ENCODE data around the gene AGBL4.

Gene AGBL4

DNA sequence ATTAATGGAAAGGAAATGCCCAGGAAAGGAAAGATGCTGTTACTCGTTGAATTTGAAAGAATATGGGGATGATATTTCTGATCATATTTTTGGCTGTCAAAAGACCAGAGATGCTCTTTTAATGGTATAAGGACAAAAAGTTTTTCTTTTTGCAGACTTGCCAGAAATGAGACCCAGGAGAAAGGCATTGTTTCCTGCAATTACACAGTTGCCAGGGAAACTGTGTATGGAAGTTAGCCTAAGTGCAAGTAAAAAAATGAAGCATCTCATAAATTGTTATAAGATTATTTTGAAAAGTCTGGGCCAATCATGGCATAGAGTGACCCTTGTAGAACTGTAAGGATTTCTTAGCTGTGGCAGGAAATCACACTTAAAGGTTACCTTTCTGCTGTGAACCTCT is 1091.4 kb downstream of the AGBL4 start:
- Histone ChIP-seq H3K27me3 (ENCODE audit: control insufficient read depth in 1 of 2, insufficient read depth in 2 of 2, low read length in 2 of 2) (peaks cover 0 to 4% of the 10 kb centered on the region in 2 donors), H3K4me1 (ENCODE audit: control insufficient read depth in 1 of 2, insufficient read depth in 2 of 2, low read length in 2 of 2) (no peaks in the 10 kb centered on the region), H3K27ac (ENCODE audit: low read depth, low read length) (no peak overlapping the region), H3K9ac (ENCODE audit: low read depth in 1 of 2, low read length in 2 of 2) (no peak overlapping the region), H3K4me3 (ENCODE audit: low read depth in 1 of 2, low read length in 2 of 2) (no peak overlapping the region), H3K9me3 (ENCODE audit: control insufficient read depth in 1 of 2, low read length in 2 of 2) (no peaks in the 10 kb centered on the region), H3K36me3 (ENCODE audit: control insufficient read depth in 1 of 2, insufficient read depth in 2 of 2, low read length in 2 of 2) (no peaks in the 10 kb centered on the region)

DNA sequence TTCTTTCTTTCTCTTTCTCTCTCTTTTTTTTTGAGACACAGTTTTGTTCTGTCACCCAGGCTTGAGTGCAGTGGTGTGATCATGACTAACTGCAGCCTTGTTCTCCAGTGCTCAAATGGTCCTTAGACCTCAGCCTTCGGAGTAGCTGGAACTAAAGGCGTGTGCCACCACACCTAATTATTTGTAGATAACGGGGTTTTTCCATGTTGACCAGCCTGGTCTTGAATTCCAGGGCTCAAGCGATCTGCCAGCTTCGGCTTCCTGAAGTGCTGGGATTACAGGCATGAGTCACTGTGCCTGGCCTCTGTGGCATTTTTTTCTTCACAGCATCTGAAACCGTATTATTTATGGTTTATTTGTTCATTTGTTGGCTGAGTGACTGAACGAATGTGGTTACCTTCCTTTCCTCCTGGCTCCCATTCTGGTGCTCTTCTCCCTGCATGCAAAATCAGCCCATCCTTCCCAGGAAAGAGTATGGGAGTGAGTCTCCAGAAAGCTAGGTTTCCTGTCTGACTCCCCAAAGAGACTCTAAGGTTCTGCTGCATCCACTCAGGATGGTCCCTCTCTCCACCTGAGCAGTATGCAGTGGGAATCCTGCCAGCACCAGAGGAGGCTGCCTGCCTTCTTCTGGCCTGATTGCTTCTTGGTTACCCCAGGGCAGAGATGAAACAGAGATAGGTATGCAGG is 1092.1 kb downstream of the AGBL4 start:
- H3K27ac ChIP-seq (ENCODE audit: low read depth, low read length) = no peak overlapping the region

DNA sequence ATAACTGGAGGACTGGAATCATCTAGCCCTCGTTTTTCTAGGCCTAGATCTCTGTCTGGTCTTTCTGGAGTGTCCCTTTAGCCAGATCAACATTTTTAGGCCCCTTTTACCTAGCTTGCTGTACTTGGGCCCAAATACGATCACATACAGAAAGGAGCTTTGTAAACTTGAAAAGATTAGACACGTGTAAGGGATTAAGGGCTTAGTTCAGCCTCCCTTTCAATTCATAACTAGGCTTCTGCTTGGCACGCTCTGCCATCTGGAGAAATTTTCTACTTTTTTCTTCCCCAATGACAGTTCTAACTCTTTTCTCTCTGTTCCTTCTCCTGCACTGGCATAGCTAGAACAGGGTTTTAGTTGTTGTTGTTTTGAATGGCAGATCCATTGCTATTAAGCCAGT is 1093.7 kb downstream of the AGBL4 start:
- H3K4me3 ChIP-seq (ENCODE audit: low read depth in 1 of 2, low read length in 2 of 2) = no peak overlapping the region
- no peak overlapping the region for H3K27ac ChIP-seq (ENCODE audit: low read depth, low read length)

More for the DNA sequence above, 1092.1 kb downstream of the AGBL4 start:
- Histone ChIP-seq H3K36me3 (ENCODE audit: control insufficient read depth in 1 of 2, insufficient read depth in 2 of 2, low read length in 2 of 2) (no peaks in the 10 kb centered on the region), H3K4me3 (ENCODE audit: low read depth in 1 of 2, low read length in 2 of 2) (no peak overlapping the region), H3K4me1 (ENCODE audit: control insufficient read depth in 1 of 2, insufficient read depth in 2 of 2, low read length in 2 of 2) (no peaks in the 10 kb centered on the region), H3K27me3 (ENCODE audit: control insufficient read depth in 1 of 2, insufficient read depth in 2 of 2, low read length in 2 of 2) (peaks cover 0 to 4% of the 10 kb centered on the region in 2 donors), H3K9ac (ENCODE audit: low read depth in 1 of 2, low read length in 2 of 2) (no peak overlapping the region), H3K9me3 (ENCODE audit: control insufficient read depth in 1 of 2, low read length in 2 of 2) (no peaks in the 10 kb centered on the region)

DNA sequence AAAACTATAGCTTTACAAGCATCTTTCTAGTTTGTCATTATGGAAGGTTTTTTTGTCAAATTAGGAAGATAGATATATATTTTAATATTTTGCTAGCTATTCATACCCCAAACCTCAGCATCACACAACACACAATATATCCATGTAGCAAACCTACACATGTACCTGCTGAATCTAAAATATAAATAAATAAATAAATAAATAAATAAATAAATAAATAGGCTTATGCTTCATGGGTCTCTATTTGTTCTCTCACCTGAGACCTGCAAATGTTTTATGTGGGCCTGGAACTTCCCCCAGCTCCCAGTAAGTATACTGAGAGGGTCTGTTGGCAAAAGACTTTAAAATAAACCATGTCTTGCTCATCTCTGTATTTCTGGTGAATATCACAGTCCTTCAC is 1099.7 kb downstream of the AGBL4 start:
- Histone ChIP-seq H3K27ac (ENCODE audit: low read depth, low read length) (no peak overlapping the region), H3K4me3 (ENCODE audit: low read depth in 1 of 2, low read length in 2 of 2) (no peak overlapping the region), H3K27me3 (ENCODE audit: control insufficient read depth in 1 of 2, insufficient read depth in 2 of 2, low read length in 2 of 2) (no peaks in the 10 kb centered on the region), H3K36me3 (ENCODE audit: control insufficient read depth in 1 of 2, insufficient read depth in 2 of 2, low read length in 2 of 2) (no peaks in the 10 kb centered on the region), H3K9ac (ENCODE audit: low read depth in 1 of 2, low read length in 2 of 2) (no peak overlapping the region), H3K9me3 (ENCODE audit: control insufficient read depth in 1 of 2, low read length in 2 of 2) (no peaks in the 10 kb centered on the region), H3K4me1 (ENCODE audit: control insufficient read depth in 1 of 2, insufficient read depth in 2 of 2, low read length in 2 of 2) (no peaks in the 10 kb centered on the region)

More for the DNA sequence above, 1093.7 kb downstream of the AGBL4 start:
- Histone ChIP-seq H3K9me3 (ENCODE audit: control insufficient read depth in 1 of 2, low read length in 2 of 2) (no peaks in the 10 kb centered on the region), H3K36me3 (ENCODE audit: control insufficient read depth in 1 of 2, insufficient read depth in 2 of 2, low read length in 2 of 2) (no peaks in the 10 kb centered on the region), H3K27me3 (ENCODE audit: control insufficient read depth in 1 of 2, insufficient read depth in 2 of 2, low read length in 2 of 2) (peaks cover 0 to 2% of the 10 kb centered on the region in 2 donors), H3K4me1 (ENCODE audit: control insufficient read depth in 1 of 2, insufficient read depth in 2 of 2, low read length in 2 of 2) (no peaks in the 10 kb centered on the region), H3K9ac (ENCODE audit: low read depth in 1 of 2, low read length in 2 of 2) (no peak overlapping the region)

DNA sequence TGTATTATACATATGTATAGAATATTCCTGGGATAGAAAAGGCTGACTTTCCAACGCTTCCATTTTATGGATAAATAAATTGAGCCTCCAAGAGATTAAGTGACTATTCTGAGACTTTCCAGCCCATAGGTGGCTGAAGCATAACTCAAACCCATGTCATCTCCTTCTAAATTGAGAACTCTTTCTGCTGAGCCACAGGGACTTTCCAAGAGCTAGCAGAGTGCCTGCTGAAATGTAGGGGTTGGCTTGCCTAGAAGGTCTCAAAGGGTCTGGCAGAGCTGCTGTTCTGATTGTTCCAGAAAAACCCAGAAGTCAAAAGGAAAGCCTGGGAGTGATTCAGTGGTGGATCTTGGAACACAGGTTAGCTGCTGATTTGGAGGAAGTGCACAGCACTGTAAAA is 1100.6 kb downstream of the AGBL4 start:
- no peak overlapping the region for H3K4me3 ChIP-seq (ENCODE audit: low read depth in 1 of 2, low read length in 2 of 2)
- no peaks in the 10 kb centered on the region for H3K9me3 ChIP-seq (ENCODE audit: control insufficient read depth in 1 of 2, low read length in 2 of 2)
- no peaks in the 10 kb centered on the region for H3K4me1 ChIP-seq (ENCODE audit: control insufficient read depth in 1 of 2, insufficient read depth in 2 of 2, low read length in 2 of 2)
- H3K9ac ChIP-seq (ENCODE audit: low read depth in 1 of 2, low read length in 2 of 2) = no peak overlapping the region
- H3K36me3 ChIP-seq (ENCODE audit: control insufficient read depth in 1 of 2, insufficient read depth in 2 of 2, low read length in 2 of 2) = no peaks in the 10 kb centered on the region
- no peak overlapping the region for H3K27ac ChIP-seq (ENCODE audit: low read depth, low read length)
- no peaks in the 10 kb centered on the region for H3K27me3 ChIP-seq (ENCODE audit: control insufficient read depth in 1 of 2, insufficient read depth in 2 of 2, low read length in 2 of 2)

DNA sequence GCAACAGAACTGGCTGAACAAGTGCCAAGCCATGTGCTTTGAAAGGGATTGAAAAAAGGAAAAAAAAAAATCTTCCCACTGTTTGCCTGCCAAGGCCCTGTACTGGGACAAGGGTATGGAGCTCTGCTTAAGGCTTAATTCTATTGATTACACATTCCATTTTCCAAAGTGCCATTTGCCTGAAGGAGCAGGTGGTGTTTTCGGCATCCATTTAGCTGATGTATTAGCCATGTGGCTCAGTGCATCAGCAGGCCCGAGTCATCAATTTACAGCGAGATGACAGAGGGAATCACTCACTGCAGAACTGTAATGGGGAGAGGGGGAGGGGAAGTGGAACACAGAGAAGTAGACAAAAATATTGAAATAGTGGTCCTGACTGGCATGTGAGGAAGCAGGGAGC is 1102.9 kb downstream of the AGBL4 start:
- no peaks in the 10 kb centered on the region for H3K36me3 ChIP-seq (ENCODE audit: control insufficient read depth in 1 of 2, insufficient read depth in 2 of 2, low read length in 2 of 2)
- H3K9ac ChIP-seq (ENCODE audit: low read depth in 1 of 2, low read length in 2 of 2) = no peak overlapping the region
- no peak overlapping the region for H3K27ac ChIP-seq (ENCODE audit: low read depth, low read length)
- no peak overlapping the region for H3K4me3 ChIP-seq (ENCODE audit: low read depth in 1 of 2, low read length in 2 of 2)
- H3K9me3 ChIP-seq (ENCODE audit: control insufficient read depth in 1 of 2, low read length in 2 of 2) = no peaks in the 10 kb centered on the region
- H3K27me3 ChIP-seq (ENCODE audit: control insufficient read depth in 1 of 2, insufficient read depth in 2 of 2, low read length in 2 of 2) = no peaks in the 10 kb centered on the region
- no peaks in the 10 kb centered on the region for H3K4me1 ChIP-seq (ENCODE audit: control insufficient read depth in 1 of 2, insufficient read depth in 2 of 2, low read length in 2 of 2)

DNA sequence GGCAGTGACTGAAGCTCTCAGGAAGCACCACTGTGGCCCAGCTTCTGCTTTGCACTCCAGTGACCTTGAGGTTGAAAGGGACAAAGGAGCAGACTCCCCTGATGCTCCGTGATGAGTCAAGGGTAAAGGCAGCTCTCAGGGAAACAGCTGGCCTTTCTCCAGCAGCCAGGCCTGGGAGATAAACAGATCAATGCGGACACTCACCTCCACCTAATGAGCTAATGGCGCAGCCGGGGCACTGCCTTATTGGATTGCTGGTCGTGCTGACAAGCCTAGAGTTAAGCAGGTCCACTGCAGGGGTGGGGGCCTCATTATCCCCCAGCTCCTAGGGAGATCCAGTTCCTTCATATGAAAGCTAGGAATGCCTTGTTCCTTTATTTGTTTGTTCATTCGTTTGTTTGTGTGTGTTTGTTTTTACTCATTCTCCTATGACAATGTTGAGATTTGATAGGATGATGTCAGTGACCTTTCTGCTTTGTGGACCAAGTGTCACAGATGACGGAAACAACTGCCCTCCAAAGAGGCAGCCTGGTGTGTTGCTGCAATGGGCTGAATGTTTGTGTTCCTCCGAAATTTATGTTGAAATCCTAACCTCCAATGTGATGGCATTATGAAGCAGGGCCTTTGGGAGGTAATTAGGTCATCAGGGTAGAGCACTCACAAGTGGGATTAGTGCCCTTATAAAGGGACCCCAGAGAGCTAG is 1105.7 kb downstream of the AGBL4 start:
- no peak overlapping the region for H3K27ac ChIP-seq (ENCODE audit: low read depth, low read length)
- H3K4me1 ChIP-seq (ENCODE audit: control insufficient read depth in 1 of 2, insufficient read depth in 2 of 2, low read length in 2 of 2) = no peaks in the 10 kb centered on the region
- no peaks in the 10 kb centered on the region for H3K36me3 ChIP-seq (ENCODE audit: control insufficient read depth in 1 of 2, insufficient read depth in 2 of 2, low read length in 2 of 2)
- H3K4me3 ChIP-seq (ENCODE audit: low read depth in 1 of 2, low read length in 2 of 2) = no peak overlapping the region
- H3K27me3 ChIP-seq (ENCODE audit: control insufficient read depth in 1 of 2, insufficient read depth in 2 of 2, low read length in 2 of 2) = no peaks in the 10 kb centered on the region
- H3K9me3 ChIP-seq (ENCODE audit: control insufficient read depth in 1 of 2, low read length in 2 of 2) = no peaks in the 10 kb centered on the region
- H3K9ac ChIP-seq (ENCODE audit: low read depth in 1 of 2, low read length in 2 of 2) = no peak overlapping the region

DNA sequence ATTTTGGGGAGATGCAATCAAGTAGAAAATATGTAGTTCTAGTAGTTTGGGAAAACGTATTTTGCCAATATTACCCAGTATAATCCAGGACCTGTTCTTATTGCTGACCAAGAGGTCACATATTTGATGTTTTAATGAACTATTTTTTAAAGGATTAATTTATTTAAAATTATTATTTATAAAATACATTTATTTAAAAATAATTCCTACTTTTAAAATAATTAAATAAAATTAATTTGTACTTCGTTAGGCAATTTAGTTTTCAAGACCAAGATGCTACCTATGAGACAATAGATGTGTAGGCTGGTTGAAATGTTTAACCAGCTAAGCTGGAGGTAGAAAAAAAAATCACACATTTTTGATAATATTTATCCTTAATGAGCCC is 1106.7 kb downstream of the AGBL4 start:
- Histone ChIP-seq H3K4me1 (ENCODE audit: control insufficient read depth in 1 of 2, insufficient read depth in 2 of 2, low read length in 2 of 2) (no peaks in the 10 kb centered on the region), H3K4me3 (ENCODE audit: low read depth in 1 of 2, low read length in 2 of 2) (no peak overlapping the region), H3K9ac (ENCODE audit: low read depth in 1 of 2, low read length in 2 of 2) (no peak overlapping the region), H3K9me3 (ENCODE audit: control insufficient read depth in 1 of 2, low read length in 2 of 2) (no peaks in the 10 kb centered on the region), H3K27me3 (ENCODE audit: control insufficient read depth in 1 of 2, insufficient read depth in 2 of 2, low read length in 2 of 2) (no peaks in the 10 kb centered on the region), H3K27ac (ENCODE audit: low read depth, low read length) (no peak overlapping the region), H3K36me3 (ENCODE audit: control insufficient read depth in 1 of 2, insufficient read depth in 2 of 2, low read length in 2 of 2) (no peaks in the 10 kb centered on the region)

DNA sequence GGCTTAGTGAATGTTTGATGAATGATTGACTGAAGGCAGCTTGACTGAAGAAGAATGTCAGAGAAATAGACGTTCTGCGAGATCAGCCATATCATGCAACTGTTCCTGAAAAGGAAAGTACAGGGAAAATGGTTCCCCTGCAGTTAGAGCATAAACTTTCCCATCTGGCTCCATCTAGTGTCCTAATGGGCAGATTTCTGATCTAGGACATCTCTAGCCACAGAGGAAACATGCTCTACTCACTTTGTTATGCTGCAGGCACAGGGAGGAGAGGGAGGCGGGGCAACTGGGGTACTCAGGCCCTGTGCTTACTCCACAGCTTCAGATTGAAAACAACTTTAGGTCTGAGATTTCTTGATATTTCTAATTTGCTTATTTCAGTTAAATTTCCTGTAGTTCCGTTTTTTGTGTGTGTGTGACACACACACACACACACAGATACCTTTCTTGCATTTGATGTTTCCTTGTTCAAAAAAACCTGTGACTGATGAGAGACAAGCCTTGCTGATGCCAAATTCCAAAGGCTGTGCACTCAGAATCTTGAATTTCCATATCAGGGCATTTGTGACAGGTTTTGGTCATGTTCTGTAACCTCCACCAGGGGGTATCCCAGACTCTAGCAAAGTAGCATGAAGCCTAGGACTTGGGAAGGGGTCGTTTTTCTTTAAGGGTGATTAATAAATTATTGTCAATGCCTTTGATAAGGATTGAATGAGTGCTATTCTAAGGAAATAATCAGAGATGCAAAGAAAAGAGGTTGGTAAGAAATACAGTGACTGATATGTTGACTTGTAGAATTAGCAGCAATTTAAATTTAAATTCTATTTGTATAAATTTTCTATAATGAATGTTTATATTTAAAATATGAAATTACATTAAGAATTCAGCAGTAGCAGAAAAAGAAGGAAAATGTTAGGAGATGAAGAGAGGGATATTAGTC is 1107.4 kb downstream of the AGBL4 start:
- Histone ChIP-seq H3K4me1 (ENCODE audit: control insufficient read depth in 1 of 2, insufficient read depth in 2 of 2, low read length in 2 of 2) (no peaks in the 10 kb centered on the region), H3K27ac (ENCODE audit: low read depth, low read length) (no peak overlapping the region), H3K9ac (ENCODE audit: low read depth in 1 of 2, low read length in 2 of 2) (no peak overlapping the region), H3K36me3 (ENCODE audit: control insufficient read depth in 1 of 2, insufficient read depth in 2 of 2, low read length in 2 of 2) (no peaks in the 10 kb centered on the region), H3K27me3 (ENCODE audit: control insufficient read depth in 1 of 2, insufficient read depth in 2 of 2, low read length in 2 of 2) (no peaks in the 10 kb centered on the region), H3K9me3 (ENCODE audit: control insufficient read depth in 1 of 2, low read length in 2 of 2) (no peaks in the 10 kb centered on the region), H3K4me3 (ENCODE audit: low read depth in 1 of 2, low read length in 2 of 2) (no peak overlapping the region)

DNA sequence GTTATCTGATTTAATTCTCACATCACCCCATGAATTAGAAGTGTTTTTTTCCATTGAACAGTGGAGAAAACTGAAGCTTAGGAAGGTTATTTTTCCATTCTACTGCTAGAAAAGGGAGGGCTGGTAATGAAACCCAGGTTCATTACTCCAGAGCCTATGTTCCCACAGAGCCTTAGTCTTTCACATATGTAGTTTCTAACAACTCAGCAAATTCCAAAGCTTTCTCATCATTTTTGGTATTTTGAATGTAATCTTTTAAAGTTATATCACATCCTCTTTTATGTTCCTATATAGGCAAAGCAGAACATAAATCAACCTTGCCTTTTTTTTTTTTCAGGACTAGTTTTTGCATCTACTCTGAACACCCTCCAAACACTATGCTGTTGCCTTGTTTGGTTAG is 1115.1 kb downstream of the AGBL4 start:
- Histone ChIP-seq H3K4me1 (ENCODE audit: control insufficient read depth in 1 of 2, insufficient read depth in 2 of 2, low read length in 2 of 2) (no peaks in the 10 kb centered on the region), H3K27ac (ENCODE audit: low read depth, low read length) (no peak overlapping the region), H3K4me3 (ENCODE audit: low read depth in 1 of 2, low read length in 2 of 2) (no peak overlapping the region), H3K9ac (ENCODE audit: low read depth in 1 of 2, low read length in 2 of 2) (no peak overlapping the region), H3K36me3 (ENCODE audit: control insufficient read depth in 1 of 2, insufficient read depth in 2 of 2, low read length in 2 of 2) (no peaks in the 10 kb centered on the region), H3K9me3 (ENCODE audit: control insufficient read depth in 1 of 2, low read length in 2 of 2) (no peaks in the 10 kb centered on the region), H3K27me3 (ENCODE audit: control insufficient read depth in 1 of 2, insufficient read depth in 2 of 2, low read length in 2 of 2) (no peaks in the 10 kb centered on the region)

All from duodenal mucosa (tissue), 2 donors.